Measurements from ENCODE around the gene VAMP8. TPM values are rescaled to one million over a fixed set of nuclear protein-coding genes. Genes with fewer than 3 reads are reported as not detected.
"Not testable (repeated sequence)": the region's sequence is repeated elsewhere in the genome, so short reads cannot be mapped to it uniquely, and the experiment has no call there.

VAMP8 gene
- total RNA-seq, 1 experiment from 2014 or later = not detected

DNA sequence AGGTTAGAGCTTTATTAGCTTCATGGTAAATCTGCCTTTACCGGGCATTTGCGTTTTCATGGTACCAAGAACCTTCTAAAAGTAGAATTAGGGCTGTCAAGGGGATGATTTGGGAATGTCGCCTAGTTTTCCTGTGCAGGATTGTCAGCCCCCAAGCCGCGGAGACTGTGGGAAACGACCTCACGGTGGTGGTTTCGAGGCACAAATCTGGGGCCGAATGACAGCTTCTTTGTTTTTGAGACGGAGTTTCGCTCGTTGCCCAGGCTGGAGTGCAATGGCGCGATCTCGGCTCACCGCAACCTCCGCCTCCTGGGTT lies 38.0 kb downstream of the VAMP8 start:
- no peaks in the 10 kb centered on the region for H3K9me3 ChIP-seq (ENCODE audit: low read depth, low read length, poor library complexity, severe bottlenecking)
- no peak overlapping the region for H3K4me3 ChIP-seq (ENCODE audit: low read depth, low read length, poor library complexity, severe bottlenecking)
- BruUV-seq (replicated peaks) = no TSS peak
- peaks cover 11% of the 10 kb centered on the region for H3K36me3 ChIP-seq (ENCODE audit: insufficient read depth, low read length, poor library complexity, severe bottlenecking)
- H3K4me1 ChIP-seq (ENCODE audit: insufficient read depth, low read length, poor library complexity, severe bottlenecking) = peaks cover 10% of the 10 kb centered on the region
- intact Hi-C loops (cut with micrococcal nuclease; ENCODE audit: unreplicated experiment) = no loop called here
- TF ChIP-seq, protein P1, sequence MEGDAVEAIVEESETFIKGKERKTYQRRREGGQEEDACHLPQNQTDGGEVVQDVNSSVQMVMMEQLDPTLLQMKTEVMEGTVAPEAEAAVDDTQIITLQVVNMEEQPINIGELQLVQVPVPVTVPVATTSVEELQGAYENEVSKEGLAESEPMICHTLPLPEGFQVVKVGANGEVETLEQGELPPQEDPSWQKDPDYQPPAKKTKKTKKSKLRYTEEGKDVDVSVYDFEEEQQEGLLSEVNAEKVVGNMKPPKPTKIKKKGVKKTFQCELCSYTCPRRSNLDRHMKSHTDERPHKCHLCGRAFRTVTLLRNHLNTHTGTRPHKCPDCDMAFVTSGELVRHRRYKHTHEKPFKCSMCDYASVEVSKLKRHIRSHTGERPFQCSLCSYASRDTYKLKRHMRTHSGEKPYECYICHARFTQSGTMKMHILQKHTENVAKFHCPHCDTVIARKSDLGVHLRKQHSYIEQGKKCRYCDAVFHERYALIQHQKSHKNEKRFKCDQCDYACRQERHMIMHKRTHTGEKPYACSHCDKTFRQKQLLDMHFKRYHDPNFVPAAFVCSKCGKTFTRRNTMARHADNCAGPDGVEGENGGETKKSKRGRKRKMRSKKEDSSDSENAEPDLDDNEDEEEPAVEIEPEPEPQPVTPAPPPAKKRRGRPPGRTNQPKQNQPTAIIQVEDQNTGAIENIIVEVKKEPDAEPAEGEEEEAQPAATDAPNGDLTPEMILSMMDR (conservative IDR thresholded peaks at IDR 0.05; ENCODE audit: low read depth, low read length) = no peak
- no peak for TF ChIP-seq EZH2 (IDR thresholded peaks at IDR 0.05; ENCODE audit: borderline replicate concordance, low read depth, low read length, poor library complexity, severe bottlenecking)
- DNase-seq (ENCODE audit: low spot score) = no peak
- H3K27me3 ChIP-seq (replicated peaks; ENCODE audit: insufficient read depth, low read depth, low read length, poor library complexity) = no peaks in the 10 kb centered on the region
- ChIA-PET CTCF (interaction anchor here (0.6 kb wide), 1 partner anchor 737 kb away, joined by 4 read pairs; no protein-coding TSS in a partner anchor), POLR2A (ENCODE audit: low non-redundant PET) (no interaction called here)
- H3K27ac ChIP-seq (ENCODE audit: low read depth, low read length, poor library complexity, severe bottlenecking) = peak overlapping the region; percentile 95

DNA sequence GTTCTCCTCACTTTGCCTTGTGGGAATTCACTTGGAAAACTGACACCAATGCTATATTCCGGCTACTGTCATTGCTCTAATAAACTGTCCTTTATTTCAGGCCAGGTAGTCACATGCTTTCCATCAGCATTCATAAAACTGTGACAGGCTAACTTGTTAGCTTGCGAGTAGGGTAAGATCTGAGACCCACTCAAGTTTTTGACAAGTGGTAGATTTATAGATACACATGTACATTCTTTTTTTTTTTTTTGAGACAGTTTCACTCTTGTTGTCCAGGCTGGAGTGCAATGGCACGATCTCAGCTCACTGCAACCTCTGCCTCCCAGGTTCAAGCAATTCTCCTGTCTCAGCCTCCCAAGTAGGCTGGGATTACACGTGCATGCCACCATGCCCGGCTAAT lies 40.3 kb downstream of the VAMP8 start:
- BruUV-seq (replicated peaks); H3K4me1 ChIP-seq (ENCODE audit: insufficient read depth, low read length, poor library complexity, severe bottlenecking); intact Hi-C loops (cut with micrococcal nuclease; ENCODE audit: unreplicated experiment); DNase-seq (ENCODE audit: low spot score); H3K27ac ChIP-seq (ENCODE audit: low read depth, low read length, poor library complexity, severe bottlenecking); H3K9me3 ChIP-seq (ENCODE audit: low read depth, low read length, poor library complexity, severe bottlenecking); CTCF ChIA-PET; H3K27me3 ChIP-seq (replicated peaks; ENCODE audit: insufficient read depth, low read depth, low read length, poor library complexity): not testable (repeated sequence)
- peak overlapping the region; percentile 92 for H3K4me3 ChIP-seq (ENCODE audit: low read depth, low read length, poor library complexity, severe bottlenecking)
- H3K36me3 ChIP-seq (ENCODE audit: insufficient read depth, low read length, poor library complexity, severe bottlenecking) = peaks cover 33% of the 10 kb centered on the region
- POLR2A ChIA-PET (ENCODE audit: low non-redundant PET) = interaction anchor here (0.7 kb wide), 1 partner anchor 209 kb away, joined by 4 read pairs; no protein-coding TSS in a partner anchor

GRCh38 chr2:85619617-85620016 lies 42.2 kb downstream of the VAMP8 start:
- BruUV-seq (replicated peaks) = no TSS peak
- TF ChIP-seq EZH2 (IDR thresholded peaks at IDR 0.05; ENCODE audit: borderline replicate concordance, low read depth, low read length, poor library complexity, severe bottlenecking) = no peak
- TF ChIP-seq, protein P1 (conservative IDR thresholded peaks at IDR 0.05; ENCODE audit: low read depth, low read length) = no peak
- no peaks in the 10 kb centered on the region for H3K27me3 ChIP-seq (replicated peaks; ENCODE audit: insufficient read depth, low read depth, low read length, poor library complexity)
- no peak overlapping the region for H3K27ac ChIP-seq (ENCODE audit: low read depth, low read length, poor library complexity, severe bottlenecking)
- no peak overlapping the region for H3K4me3 ChIP-seq (ENCODE audit: low read depth, low read length, poor library complexity, severe bottlenecking)
- intact Hi-C loops (cut with micrococcal nuclease; ENCODE audit: unreplicated experiment) = no loop called here
- no peak for DNase-seq (ENCODE audit: low spot score)
- ChIA-PET CTCF (no interaction called here), POLR2A (ENCODE audit: low non-redundant PET) (no interaction called here)
- peaks cover 7% of the 10 kb centered on the region for H3K4me1 ChIP-seq (ENCODE audit: insufficient read depth, low read length, poor library complexity, severe bottlenecking)
- no peaks in the 10 kb centered on the region for H3K9me3 ChIP-seq (ENCODE audit: low read depth, low read length, poor library complexity, severe bottlenecking)
- peaks cover 51% of the 10 kb centered on the region for H3K36me3 ChIP-seq (ENCODE audit: insufficient read depth, low read length, poor library complexity, severe bottlenecking)

GRCh38 chr2:85621338-85621737 lies 44.0 kb downstream of the VAMP8 start:
- no peak overlapping the region for H3K4me3 ChIP-seq (ENCODE audit: low read depth, low read length, poor library complexity, severe bottlenecking)
- CTCF ChIA-PET = interaction anchor here (2.0 kb wide), 1 partner anchor 16 kb away, joined by 6 read pairs; no protein-coding TSS in a partner anchor
- intact Hi-C loops (cut with micrococcal nuclease; ENCODE audit: unreplicated experiment) = no loop called here
- H3K27ac ChIP-seq (ENCODE audit: low read depth, low read length, poor library complexity, severe bottlenecking) = no peak overlapping the region
- peaks cover 7% of the 10 kb centered on the region for H3K4me1 ChIP-seq (ENCODE audit: insufficient read depth, low read length, poor library complexity, severe bottlenecking)
- TF ChIP-seq, protein P1 (conservative IDR thresholded peaks at IDR 0.05; ENCODE audit: low read depth, low read length) = no peak
- TF ChIP-seq EZH2 (IDR thresholded peaks at IDR 0.05; ENCODE audit: borderline replicate concordance, low read depth, low read length, poor library complexity, severe bottlenecking) = no peak
- no peaks in the 10 kb centered on the region for H3K9me3 ChIP-seq (ENCODE audit: low read depth, low read length, poor library complexity, severe bottlenecking)
- POLR2A ChIA-PET (ENCODE audit: low non-redundant PET) = no interaction called here
- BruUV-seq (replicated peaks) = no TSS peak
- no peak for DNase-seq (ENCODE audit: low spot score)
- H3K27me3 ChIP-seq (replicated peaks; ENCODE audit: insufficient read depth, low read depth, low read length, poor library complexity) = no peaks in the 10 kb centered on the region
- H3K36me3 ChIP-seq (ENCODE audit: insufficient read depth, low read length, poor library complexity, severe bottlenecking) = peaks cover 65% of the 10 kb centered on the region
